Ascending aorta (tissue), 2 donors: ENCODE results near the gene KIF7. TPM values are rescaled to one million over a fixed set of nuclear protein-coding genes. Genes with fewer than 3 reads are reported as not detected.

Source experiments
- DNase-seq, 2 donors: peaks; one replicate each; pipeline ENCODE4 v3.0.0-alpha.2; 2019; ENCODE audit warnings: low spot score in 2 of 2
- H3K27ac ChIP-seq, 2 donors: fragments of 200-600 bp; sonication (generic); one replicate each; pipeline ENCODE4 v1.5.1; 2016 to 2017; ENCODE audit warnings: mild to moderate bottlenecking in 1 of 2
- H3K27me3 ChIP-seq: fragments of 200-600 bp; sonication (generic); one replicate; pipeline ENCODE4 v1.5.1; 2017
- H3K36me3 ChIP-seq, 2 donors: fragments of 200-600 bp; sonication (generic); one replicate each; pipeline ENCODE4 v1.5.1; 2016
- H3K4me1 ChIP-seq, 2 donors: fragments of 200-600 bp; sonication (generic); one replicate each; pipeline ENCODE4 v1.5.1; 2016 to 2017; ENCODE audit warnings: mild to moderate bottlenecking in 1 of 2
- H3K4me3 ChIP-seq, 2 donors: fragments of 200-600 bp; sonication (generic); one replicate each; pipeline ENCODE4 v1.5.1; 2016 to 2017; ENCODE audit warnings: mild to moderate bottlenecking in 1 of 2
- H3K9me3 ChIP-seq, 2 donors: fragments of 200-600 bp; sonication (generic); one replicate each; pipeline ENCODE4 v1.5.1; 2016
- CTCF ChIP-seq, 3 experiments: fragments of 200-600 bp in 2 of 3; fragments of 450-650 bp in 1 of 3; sonication (generic) in 2 of 3; IDR thresholded peaks; one replicate each; pipeline ENCODE4 v1.5.1; 2016 to 2019; ENCODE audit warnings: antibody characterized with exemption in 3 of 3, mild to moderate bottlenecking in 1 of 3, moderate library complexity in 1 of 3
- intact Hi-C: fragments of 100-400 bp; cut with DNase I; formaldehyde crosslinking; loops from one replicate; pipeline ENCODE4 v1.15.1; 2023
- total RNA-seq: library from RNA; depleted of rRNA; stranded (reverse); fragments of >200 nt; gene quantifications from one replicate; pipeline ENCODE4 v1.1.0, GENCODE V29; 2016

KIF7 gene
- total RNA-seq, 1 donor from 2014 or later: 39.1 TPM

GRCh38 chr15:89665449-89666181 is 10.3 kb upstream of the KIF7 start:
- DNase-seq: peak in 1 of 2 donors; percentile 84
- intact Hi-C loops: loop anchor here (1.0 to 10.0 kb wide), 3 partner anchors 15 to 569 kb away; partner anchors contain the start of genes CIB1, GDPGP1 and IDH2

GRCh38 chr15:89664441-89665350 is 9.4 kb upstream of the KIF7 start:
- Histone ChIP-seq H3K27ac (peak overlapping the region; percentile 96 to 98), H3K9me3 (no peaks in the 10 kb centered on the region), H3K4me3 (peak overlapping the region in 1 of 2 donors; percentile 55), H3K4me1 (peaks cover 8 to 20% of the 10 kb centered on the region in 2 donors), H3K27me3 (no peaks in the 10 kb centered on the region), H3K36me3 (no peaks in the 10 kb centered on the region)
- DNase-seq: no peak
- TF ChIP-seq CTCF (IDR thresholded peaks at IDR 0.05): no peak
- intact Hi-C loops: loop anchor here (10.0 kb wide), 2 partner anchors 440 to 570 kb away; partner anchors contain the start of genes CIB1, GDPGP1 and IDH2

More at GRCh38 chr15:89665449-89666181, 10.3 kb upstream of the KIF7 start:
- H3K4me1 ChIP-seq: peaks cover 8 to 20% of the 10 kb centered on the region in 2 donors
- H3K36me3 ChIP-seq: no peaks in the 10 kb centered on the region
- H3K27me3 ChIP-seq: no peaks in the 10 kb centered on the region
- H3K9me3 ChIP-seq: no peaks in the 10 kb centered on the region
- H3K27ac ChIP-seq: peak overlapping the region; percentile 96 to 98
- TF ChIP-seq CTCF (IDR thresholded peaks at IDR 0.05): no peak
- peak overlapping the region; percentile 32 to 55 for H3K4me3 ChIP-seq

- Histone ChIP-seq H3K27ac (peak overlapping the region; percentile 85 to 96), H3K9me3 (no peaks in the 10 kb centered on the region), H3K36me3 (no peaks in the 10 kb centered on the region), H3K4me3 (peak overlapping the region; percentile 13 to 31), H3K4me1 (peaks cover 8 to 20% of the 10 kb centered on the region in 2 donors), H3K27me3 (no peaks in the 10 kb centered on the region)
- peak in 1 of 2 donors; percentile 92 for DNase-seq
- intact Hi-C loops: loop anchor here (10.0 kb wide), 2 partner anchors 442 to 572 kb away; partner anchors contain the start of genes CIB1, GDPGP1 and IDH2
- no peak for TF ChIP-seq CTCF (IDR thresholded peaks at IDR 0.05)
Observed at GRCh38 chr15:89662893-89663626, 7.8 kb upstream of the KIF7 start.

- Histone ChIP-seq H3K4me1 (peaks cover 8 to 21% of the 10 kb centered on the region in 2 donors), H3K4me3 (no peak overlapping the region), H3K27me3 (no peaks in the 10 kb centered on the region), H3K36me3 (no peaks in the 10 kb centered on the region), H3K9me3 (no peaks in the 10 kb centered on the region), H3K27ac (peak overlapping the region in 1 of 2 donors; percentile 19)
- intact Hi-C loops: loop anchor here (10.0 kb wide), 2 partner anchors 444 to 574 kb away; partner anchors contain the start of genes CIB1, GDPGP1 and IDH2
- DNase-seq: no peak
- no peak for TF ChIP-seq CTCF (IDR thresholded peaks at IDR 0.05)
Observed at GRCh38 chr15:89660556-89660955, 5.3 kb upstream of the KIF7 start.

- TF ChIP-seq CTCF (IDR thresholded peaks at IDR 0.05): no peak
- Histone ChIP-seq H3K27me3 (no peaks in the 10 kb centered on the region), H3K4me1 (peaks cover 11 to 22% of the 10 kb centered on the region in 2 donors), H3K4me3 (no peak overlapping the region), H3K9me3 (no peaks in the 10 kb centered on the region), H3K27ac (no peak overlapping the region), H3K36me3 (no peaks in the 10 kb centered on the region)
- DNase-seq: no peak
- intact Hi-C loops: no loop called here
Observed at GRCh38 chr15:89659295-89659694, 4.0 kb upstream of the KIF7 start.
